HepG2 (cell line): ENCODE results near the gene TSSK2. TPM values are rescaled to one million over a fixed set of nuclear protein-coding genes. Genes with fewer than 3 reads are reported as not detected.
A peak's percentile ranks its signal among the peaks of the same experiment; 100 is the strongest.

Experiments
- ATAC-seq: fragments of 200-7000 bp; cut with Tn5 transposase; 3 replicates; pipeline ENCODE4 v1.9.1; 2020; ENCODE audit warnings: mild to moderate bottlenecking, moderate library complexity
- BruUV-seq: library from RNA; stranded (reverse); fragments of 400-500 nt; replicated peaks from 2 replicates; lab custom pipeline; 2021; lab: Mats Ljungman, UMichigan
- CTCF ChIA-PET: fragments of 300-600 bp; formaldehyde crosslinking; extraction: SDS; loops from one replicate; lab custom pipeline; 2021; ENCODE audit warnings: low total read pairs, inconsistent platforms, low intra/inter-chr PET ratio; lab: Yijun Ruan, JAX
- POLR2A ChIA-PET: fragments of 350-600 bp; sonication (Branson Sonifier 250); formaldehyde crosslinking; loops from one replicate; lab custom pipeline; 2020; ENCODE audit warnings: antibody characterized with exemption, inconsistent platforms; lab: Yijun Ruan, JAX
- DNase-seq: peaks from one replicate; pipeline ENCODE4 v3.0.0-alpha.2; 2015; ENCODE audit warnings: low spot score
- FAIRE-seq: peaks from 3 replicates; lab custom pipeline; 2011; peaks lifted over from hg19 to GRCh38; lab: Jason Lieb, UNC
- H2AFZ ChIP-seq: one replicate; pipeline ENCODE4 v1.6.1; 2011; ENCODE audit warnings: low read length, inconsistent platforms
- H3K27ac ChIP-seq: fragments of 300-600 bp; 3 replicates; pipeline ENCODE4 v1.8.0; 2011; ENCODE audit warnings: mixed run types, mild to moderate bottlenecking, mixed read lengths, low read length, inconsistent platforms; ENCODE audit not compliant: insufficient read depth; ENCODE audit errors: extremely low read length
- H3K27me3 ChIP-seq, 2 experiments: fragments of 200-600 bp in 1 of 2; 2 replicates in 1 of 2; 3 replicates in 1 of 2; pipeline versions ENCODE4 v1.6.0 to v1.8.0; 2011; ENCODE audit warnings: low read length in 2 of 2, mild to moderate bottlenecking in 2 of 2, moderate library complexity in 2 of 2, inconsistent platforms in 1 of 2; ENCODE audit not compliant: insufficient read depth in 2 of 2, control insufficient read depth in 1 of 2
- H3K36me3 ChIP-seq, 2 experiments: fragments of 200-600 bp in 1 of 2; replicated peaks in 1 of 2; 2 replicates in 1 of 2; 3 replicates in 1 of 2; pipeline versions ENCODE4 v1.5.1 to v1.8.0; 2011; ENCODE audit warnings: low read length in 2 of 2, inconsistent platforms in 1 of 2; ENCODE audit not compliant: insufficient read depth in 2 of 2, control insufficient read depth in 1 of 2
- H3K4me1 ChIP-seq: 2 replicates; pipeline ENCODE4 v1.5.1; 2012; ENCODE audit warnings: low read length, inconsistent platforms; ENCODE audit not compliant: insufficient read depth
- H3K4me2 ChIP-seq: 2 replicates; pipeline ENCODE4 v1.6.0; 2011; ENCODE audit warnings: low read depth, low read length, inconsistent platforms
- H3K4me3 ChIP-seq, 3 experiments: fragments of 200-600 bp in 1 of 3; sonication (generic), shearing (Covaris generic) in 1 of 3; replicated peaks in 1 of 3; 2 replicates each; pipeline ENCODE4 v1.5.1; 2011 to 2016; ENCODE audit warnings: low read length in 3 of 3, inconsistent platforms in 2 of 3, low read depth in 2 of 3, mild to moderate bottlenecking in 2 of 3, control low read depth in 1 of 3, mixed read lengths in 1 of 3; ENCODE audit not compliant: insufficient read depth in 1 of 3
- H3K79me2 ChIP-seq: one replicate; pipeline ENCODE4 v1.6.1; 2011; ENCODE audit warnings: low read length, inconsistent platforms; ENCODE audit not compliant: insufficient read depth
- H3K9ac ChIP-seq: 2 replicates; pipeline ENCODE4 v1.6.0; 2011; ENCODE audit warnings: mild to moderate bottlenecking, low read depth, low read length, inconsistent platforms; ENCODE audit not compliant: insufficient read depth
- H3K9me3 ChIP-seq: 2 replicates; pipeline ENCODE4 v1.5.1; 2012; ENCODE audit warnings: mild to moderate bottlenecking, low read length
- H4K20me1 ChIP-seq: 2 replicates; pipeline ENCODE4 v1.6.0; 2011; ENCODE audit warnings: inconsistent platforms, mild to moderate bottlenecking, low read length, moderate library complexity; ENCODE audit not compliant: insufficient read depth
- AGO2 ChIP-seq: fragments of 200-400 bp; formaldehyde crosslinking; optimal IDR thresholded peaks from 2 replicates; pipeline ENCODE3; 2017; ENCODE audit warnings: mild to moderate bottlenecking, low read depth, low read length, moderate library complexity
- HNRNPK ChIP-seq: fragments of 200-400 bp; formaldehyde crosslinking; IDR thresholded peaks from 2 replicates; pipeline ENCODE4 v1.6.1; 2018; ENCODE audit warnings: low read length, low read depth, moderate library complexity, mild to moderate bottlenecking; ENCODE audit not compliant: poor library complexity, severe bottlenecking
- HNRNPL ChIP-seq: fragments of 200-400 bp; formaldehyde crosslinking; IDR thresholded peaks from 2 replicates; pipeline ENCODE4 v1.6.1; 2017; ENCODE audit warnings: mild to moderate bottlenecking, low read depth, low read length
- HOXA9 ChIP-seq: sonication (generic); formaldehyde crosslinking; IDR thresholded peaks from 2 replicates; pipeline ENCODE4 v1.8.1; 2022; ENCODE audit warnings: missing genetic modification reagents, mild to moderate bottlenecking, moderate library complexity, borderline replicate concordance
- KMT2B ChIP-seq: IDR thresholded peaks from 2 replicates; pipeline ENCODE4 v1.6.1; 2016; ENCODE audit warnings: missing genetic modification reagents, missing compliant biosample characterization
- MAF1 ChIP-seq: sonication (generic); formaldehyde crosslinking; IDR thresholded peaks from 2 replicates; pipeline ENCODE4 v1.5.0; 2020; ENCODE audit warnings: missing genetic modification reagents, borderline replicate concordance
- MXD1 ChIP-seq: sonication (generic); formaldehyde crosslinking; IDR thresholded peaks from 2 replicates; pipeline ENCODE4 v1.4.0; 2020; ENCODE audit warnings: mild to moderate bottlenecking, missing genetic modification reagents
- NFKB2 ChIP-seq: sonication (generic); formaldehyde crosslinking; IDR thresholded peaks from 2 replicates; pipeline ENCODE4 v1.4.0; 2020; ENCODE audit warnings: missing genetic modification reagents, borderline replicate concordance
- NR2F2 ChIP-seq: IDR thresholded peaks from 2 replicates; pipeline ENCODE4 v1.6.1; 2012; ENCODE audit warnings: low read depth, inconsistent platforms, borderline replicate concordance
- PITX1 ChIP-seq: sonication (generic); formaldehyde crosslinking; IDR thresholded peaks from 2 replicates; pipeline ENCODE4 v1.5.1; 2020; ENCODE audit warnings: mild to moderate bottlenecking, missing genetic modification reagents
- RBFOX2 ChIP-seq: fragments of 200-400 bp; formaldehyde crosslinking; IDR thresholded peaks from 2 replicates; pipeline ENCODE4 v1.6.1; 2017; ENCODE audit warnings: low read depth, mild to moderate bottlenecking, low read length
- SOX13 ChIP-seq, 3 experiments: fragments of 450-650 bp in 1 of 3; sonication (generic) in 1 of 3; formaldehyde crosslinking in 1 of 3; IDR thresholded peaks in 2 of 3; conservative IDR thresholded peaks in 1 of 3; 2 replicates each; pipeline versions ENCODE4 v1.5.0 to v1.6.1; 2016 to 2020; ENCODE audit warnings: antibody characterized with exemption in 1 of 3, mild to moderate bottlenecking in 1 of 3, missing compliant biosample characterization in 1 of 3, missing genetic modification reagents in 1 of 3, moderate library complexity in 1 of 3
- ZBTB26 ChIP-seq: IDR thresholded peaks from 2 replicates; pipeline ENCODE4 v1.6.1; 2016; ENCODE audit warnings: missing compliant biosample characterization, missing genetic modification reagents, borderline replicate concordance
- ZNF329 ChIP-seq: sonication (generic); formaldehyde crosslinking; IDR thresholded peaks from 2 replicates; pipeline ENCODE4 v1.9.0; 2021; ENCODE audit warnings: low read depth, mild to moderate bottlenecking, missing genetic modification reagents
- ZNF703 ChIP-seq: sonication (generic); formaldehyde crosslinking; IDR thresholded peaks from 2 replicates; pipeline ENCODE4 v1.5.1; 2020; ENCODE audit warnings: missing genetic modification reagents, mild to moderate bottlenecking, moderate library complexity, borderline replicate concordance
- ZNF878 ChIP-seq: sonication (generic); formaldehyde crosslinking; IDR thresholded peaks from 2 replicates; pipeline ENCODE4 v1.8.1; 2023; ENCODE audit warnings: mild to moderate bottlenecking, missing genetic modification reagents, moderate library complexity
- WGBS: methylation state at CpG from one replicate; pipeline ENCODE4 v1.1.6; 2017; ENCODE audit warnings: low lambda C conversion rate; 5-methylcytosine and 5-hydroxymethylcytosine counted together
- in situ Hi-C: cut with HindIII; loops from 2 replicates; pipeline ENCODE4 v1.10.0; 2017; ENCODE audit warnings: low pct_unique_long_range_greater_than_20kb; ENCODE audit not compliant: extremely low pct_ligation_motif_present
- intact Hi-C: fragments of 100-400 bp; cut with micrococcal nuclease; formaldehyde crosslinking; loops from one replicate; pipeline ENCODE4 v1.10.0; 2022; ENCODE audit not compliant: unreplicated experiment
- polyA plus RNA-seq, 8 experiments: library from polyadenylated mRNA; depleted of rRNA in 3 of 8; stranded (reverse) in 7 of 8; unstranded in 1 of 8; fragments of >200 nt; fragmentation: Illumina TruSeq in 4 of 8; extraction: Trizol in 4 of 8; gene quantifications; 2 replicates each; pipeline versions ENCODE4 v1.2.1 to v1.2.3, GENCODE V29; 2011 to 2016; ENCODE audit warnings: low read depth in 4 of 8, missing spikeins in 1 of 8, mixed read lengths in 1 of 8; ENCODE audit not compliant: insufficient read depth in 1 of 8
- total RNA-seq, 5 experiments: library from RNA; depleted of rRNA; stranded (reverse); fragments of >200 nt; fragmentation: Illumina TruSeq; extraction: Trizol; gene quantifications; 2 replicates each; pipeline ENCODE4 v1.2.3, GENCODE V29; 2016; ENCODE audit warnings: low read depth in 1 of 5
- TF ChIP-seq, protein P1 (sequence below): sonication (generic); formaldehyde crosslinking; IDR thresholded peaks from 2 replicates; pipeline ENCODE4 v1.4.0; 2020; ENCODE audit warnings: missing genetic modification reagents

Gene TSSK2
- total and polyA plus RNA-seq, 2 of the 13 experiments (the other 11 are each of a cell fraction or from before 2014, with no cell fraction given) = not detected

GRCh38 chr22:19177164-19178064 is 46.3 kb downstream of the TSSK2 start:
- no peak for DNase-seq
- Histone ChIP-seq H3K9ac (peak overlapping the region; percentile 90), H3K9me3 (no peaks in the 10 kb centered on the region), H3K27ac (peak overlapping the region; percentile 95), H3K27me3 (no peaks in the 10 kb centered on the region), H3K36me3 (peaks cover 3 to 15% of the 10 kb centered on the region in 2 experiments; a peak in 3 of 5 replicates), H2AFZ (no peak overlapping the region), H3K4me1 (peaks cover 68% of the 10 kb centered on the region), H3K4me3 (peak overlapping the region; percentile 80 to 94 (median 92)), H3K79me2 (peaks cover 32% of the 10 kb centered on the region), H4K20me1 (peaks cover 25% of the 10 kb centered on the region), H3K4me2 (peak overlapping the region; percentile 95)
- 17% methylated on average over 20 of the region's 55 CpGs for WGBS
- no peak for ATAC-seq
- intact Hi-C loops = loop anchor here (1.0 to 5.0 kb wide), 2 partner anchors 33 to 255 kb away; partner anchors contain the start of genes ESS2, HIRA and MRPL40
- CTCF ChIA-PET = no interaction called here
- in situ Hi-C loops = no loop called here
- POLR2A ChIA-PET = interaction anchor here (1.3 to 3.6 kb wide), 4 partner anchors 9 to 114 kb away, joined by 5 to 22 read pairs (median 19); partner anchors contain the start of genes CLTCL1, DGCR2 and ESS2
- TSS peak; percentile 57 for BruUV-seq
- no peak for FAIRE-seq
- TF ChIP-seq NR2F2 (peak; percentile 21; the same call in 1 of the 2 replicates), KMT2B (CRISPR knock-in tag) (no peak), ZNF329 (CRISPR knock-in tag) (0 out of 2 replicates have a peak, but pooled peaks have one; percentile 39), NFKB2 (peak; percentile 75; the same call in 1 of the 2 replicates), AGO2 (peak; percentile 65), HOXA9 (CRISPR knock-in tag) (peak; percentile 59; the same call in 1 of the 2 replicates), RBFOX2 (peak; percentile 40), ZNF703 (CRISPR knock-in tag) (0 out of 2 replicates have a peak, but pooled peaks have one; percentile 56), PITX1 (CRISPR knock-in tag) (0 out of 2 replicates have a peak, but pooled peaks have one; percentile 10), ZNF878 (CRISPR knock-in tag) (no peak), MAF1 (CRISPR knock-in tag) (0 out of 2 replicates have a peak, but pooled peaks have one; percentile 47), MXD1 (0 out of 2 replicates have a peak, but pooled peaks have one; percentile 4), ZBTB26 (CRISPR knock-in tag) (0 out of 2 replicates have a peak, but pooled peaks have one; percentile 58), SOX13 (IDR thresholded peaks at IDR 0.05) (no peak), SOX13 (CRISPR knock-in tag; conservative IDR thresholded peaks at IDR 0.05 in 1 of 2, IDR thresholded peaks at IDR 0.05 in 1 of 2) (no peak), HNRNPL (0 out of 2 replicates have a peak, but pooled peaks have one; percentile 29), HNRNPK (no peak)
- TF ChIP-seq, protein P1, sequence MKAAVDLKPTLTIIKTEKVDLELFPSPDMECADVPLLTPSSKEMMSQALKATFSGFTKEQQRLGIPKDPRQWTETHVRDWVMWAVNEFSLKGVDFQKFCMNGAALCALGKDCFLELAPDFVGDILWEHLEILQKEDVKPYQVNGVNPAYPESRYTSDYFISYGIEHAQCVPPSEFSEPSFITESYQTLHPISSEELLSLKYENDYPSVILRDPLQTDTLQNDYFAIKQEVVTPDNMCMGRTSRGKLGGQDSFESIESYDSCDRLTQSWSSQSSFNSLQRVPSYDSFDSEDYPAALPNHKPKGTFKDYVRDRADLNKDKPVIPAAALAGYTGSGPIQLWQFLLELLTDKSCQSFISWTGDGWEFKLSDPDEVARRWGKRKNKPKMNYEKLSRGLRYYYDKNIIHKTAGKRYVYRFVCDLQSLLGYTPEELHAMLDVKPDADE (CRISPR knock-in tag) = peak; percentile 20; the same call in 1 of the 2 replicates
